ENCODE results near the gene LINC01488. TPM values are rescaled to one million over a fixed set of nuclear protein-coding genes. Genes with fewer than 3 reads are reported as not detected.

Gene LINC01488
- total and polyA plus RNA-seq, 2 experiments from 2014 or later = not detected

DNA sequence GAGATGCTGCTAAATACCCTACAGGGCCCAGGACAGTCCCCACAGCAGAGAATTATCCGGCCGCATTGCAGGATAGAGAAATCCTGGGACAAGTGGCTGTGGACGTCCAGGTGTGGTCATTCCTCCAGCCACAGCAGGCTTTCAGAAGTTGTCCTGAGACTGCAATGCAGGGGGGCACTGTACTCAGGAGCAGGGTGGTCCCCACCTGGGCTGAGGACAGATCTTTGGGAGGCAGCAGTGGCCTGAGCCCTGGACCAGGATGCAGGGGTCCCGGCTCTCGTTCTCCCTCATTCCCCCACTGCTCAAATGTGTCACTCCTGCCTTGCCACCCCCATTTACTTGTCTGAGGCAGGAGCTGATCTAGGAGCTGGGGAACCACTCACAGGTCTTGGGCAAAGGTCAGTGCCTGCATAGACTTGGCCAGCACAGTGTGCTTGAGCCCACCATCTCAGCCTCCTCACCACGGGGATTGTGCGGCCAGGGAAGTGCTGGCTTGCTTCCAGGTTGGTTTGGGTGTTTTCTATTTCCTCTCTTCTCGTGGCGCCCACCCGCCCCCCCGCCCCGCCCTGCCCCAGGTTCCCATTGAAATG is 15.3 kb downstream of the LINC01488 start (continued):
- TF ChIP-seq ZNF462 (CRISPR knock-in tag; IDR thresholded peaks at IDR 0.05) (no peak), CREB1 (CRISPR knock-in tag; IDR thresholded peaks at IDR 0.05; ENCODE audit: low read depth) (no peak), EZH2phosphoT487 (IDR thresholded peaks at IDR 0.05; ENCODE audit: unreplicated experiment) (no peak), EZH2 (IDR thresholded peaks at IDR 0.05; ENCODE audit: low read depth, unreplicated experiment) (no peak), ZNF114 (CRISPR knock-in tag; IDR thresholded peaks at IDR 0.05) (no peak), NANOG (IDR thresholded peaks at IDR 0.05; ENCODE audit: borderline replicate concordance) (no peak), JUNB (IDR thresholded peaks at IDR 0.05; ENCODE audit: unreplicated experiment) (no peak)

DNA sequence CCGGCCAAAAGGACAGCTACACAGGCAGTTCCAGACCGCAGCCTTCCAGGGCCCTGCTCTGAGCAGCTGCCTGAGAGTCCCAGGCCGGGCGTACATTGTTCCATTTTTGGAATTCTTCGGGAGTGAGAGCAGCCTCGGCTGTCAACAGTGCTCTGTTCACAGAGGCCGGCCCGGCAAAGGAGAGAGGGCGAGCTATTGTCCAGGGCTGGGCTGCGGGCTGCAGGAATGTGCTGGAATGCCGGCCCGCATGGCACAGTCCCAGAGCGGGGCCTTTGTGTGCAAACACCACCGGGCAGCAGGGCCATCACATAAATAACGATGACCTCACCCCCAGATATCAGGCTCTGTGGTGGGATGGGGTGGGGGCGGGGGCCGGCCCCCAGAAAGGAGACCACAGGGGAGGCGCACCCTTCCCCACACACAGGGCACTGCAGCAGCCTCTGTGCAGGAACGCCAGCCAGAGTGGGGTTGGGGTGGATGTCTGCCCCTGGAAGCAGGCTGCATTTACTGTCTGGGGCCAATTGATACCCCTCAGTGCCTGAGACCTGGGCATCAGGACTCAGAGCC is 15.8 kb downstream of the LINC01488 start:
- Mint-ChIP-seq H3K4me1 (no peaks in the 10 kb centered on the region; the same call in 2 of the 3 replicates), H3K36me3 (ENCODE audit: low read depth) (no peaks in the 10 kb centered on the region), H3K27me3 (ENCODE audit: insufficient read depth, low read depth, poor library complexity) (peaks cover 8% of the 10 kb centered on the region), H3K9me3 (no peaks in the 10 kb centered on the region), H3K27ac (no peak overlapping the region), H3K4me3 (no peak overlapping the region)
- no peaks in the 10 kb centered on the region for H3K27me3 ChIP-seq (ENCODE audit: insufficient read depth)
- H3K79me2 ChIP-seq (replicated peaks; ENCODE audit: insufficient read depth) = no peaks in the 10 kb centered on the region
- H2AFZ ChIP-seq = no peak overlapping the region
- H4K20me1 ChIP-seq (replicated peaks; ENCODE audit: insufficient read depth) = no peaks in the 10 kb centered on the region
- no peaks in the 10 kb centered on the region for H3K9me2 ChIP-seq (ENCODE audit: insufficient read depth)
- no peaks in the 10 kb centered on the region for H3K4me1 ChIP-seq (ENCODE audit: insufficient read depth)
- H3K4me3 ChIP-seq = no peak overlapping the region
- H3K4me2 ChIP-seq = no peak overlapping the region
- H3F3A ChIP-seq (replicated peaks; ENCODE audit: low read depth) = no peaks in the 10 kb centered on the region
- DNase-seq (ENCODE audit: low spot score) (peak; percentile 49), ATAC-seq (peak; percentile 77)
- H3K36me3 ChIP-seq (ENCODE audit: insufficient read depth) = no peaks in the 10 kb centered on the region
- H3K27ac ChIP-seq (ENCODE audit: low read depth) = no peak overlapping the region
- TF ChIP-seq ZNF114 (CRISPR knock-in tag; IDR thresholded peaks at IDR 0.05) (no peak), EZH2 (IDR thresholded peaks at IDR 0.05; ENCODE audit: low read depth, unreplicated experiment) (no peak), ETS1 (IDR thresholded peaks at IDR 0.05) (no peak), STAT1 (IDR thresholded peaks at IDR 0.05; ENCODE audit: unreplicated experiment) (no peak), CREB1 (CRISPR knock-in tag; IDR thresholded peaks at IDR 0.05; ENCODE audit: low read depth) (no peak), EZH2phosphoT487 (IDR thresholded peaks at IDR 0.05; ENCODE audit: unreplicated experiment) (no peak), POLR2AphosphoS5 (IDR thresholded peaks at IDR 0.05; ENCODE audit: low read depth) (no peak)
- TF ChIP-seq, protein P1, sequence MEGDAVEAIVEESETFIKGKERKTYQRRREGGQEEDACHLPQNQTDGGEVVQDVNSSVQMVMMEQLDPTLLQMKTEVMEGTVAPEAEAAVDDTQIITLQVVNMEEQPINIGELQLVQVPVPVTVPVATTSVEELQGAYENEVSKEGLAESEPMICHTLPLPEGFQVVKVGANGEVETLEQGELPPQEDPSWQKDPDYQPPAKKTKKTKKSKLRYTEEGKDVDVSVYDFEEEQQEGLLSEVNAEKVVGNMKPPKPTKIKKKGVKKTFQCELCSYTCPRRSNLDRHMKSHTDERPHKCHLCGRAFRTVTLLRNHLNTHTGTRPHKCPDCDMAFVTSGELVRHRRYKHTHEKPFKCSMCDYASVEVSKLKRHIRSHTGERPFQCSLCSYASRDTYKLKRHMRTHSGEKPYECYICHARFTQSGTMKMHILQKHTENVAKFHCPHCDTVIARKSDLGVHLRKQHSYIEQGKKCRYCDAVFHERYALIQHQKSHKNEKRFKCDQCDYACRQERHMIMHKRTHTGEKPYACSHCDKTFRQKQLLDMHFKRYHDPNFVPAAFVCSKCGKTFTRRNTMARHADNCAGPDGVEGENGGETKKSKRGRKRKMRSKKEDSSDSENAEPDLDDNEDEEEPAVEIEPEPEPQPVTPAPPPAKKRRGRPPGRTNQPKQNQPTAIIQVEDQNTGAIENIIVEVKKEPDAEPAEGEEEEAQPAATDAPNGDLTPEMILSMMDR (conservative IDR thresholded peaks at IDR 0.05; ENCODE audit: low read depth in 2 of 2) = no peak
